ENCODE measurements around the gene STK17A.
"Not testable (repeated sequence)": the region's sequence is repeated elsewhere in the genome, so short reads cannot be mapped to it uniquely, and the experiment has no call there.

The STK17A gene

GRCh38 chr7:43576241-43576640 lies 6.7 kb upstream of the STK17A start:
- no peak overlapping the region for H3K4me3 ChIP-seq (replicated peaks; ENCODE audit: low read depth, low read length)
- DNase-seq (ENCODE audit: extremely low read depth, low read depth) = no peak
- no peak for TF ChIP-seq CTCF (IDR thresholded peaks at IDR 0.05; ENCODE audit: low read depth, low read length, missing control alignments)

GRCh38 chr7:43577485-43577951 lies 5.4 kb upstream of the STK17A start:
- TF ChIP-seq CTCF (IDR thresholded peaks at IDR 0.05; ENCODE audit: low read depth, low read length, missing control alignments) = no peak
- H3K4me3 ChIP-seq (replicated peaks; ENCODE audit: low read depth, low read length) = no peak overlapping the region
- DNase-seq (ENCODE audit: extremely low read depth, low read depth) = peak; percentile 49

- no peak for DNase-seq (ENCODE audit: extremely low read depth, low read depth)
These were observed 701 bp downstream of the STK17A start for GRCh38 chr7:43583424-43584194.

GRCh38 chr7:43584195-43584586 lies 1.3 kb downstream of the STK17A start:
- no peak for DNase-seq (ENCODE audit: extremely low read depth, low read depth)

More at GRCh38 chr7:43583424-43584194, 701 bp downstream of the STK17A start:
- TF ChIP-seq CTCF (IDR thresholded peaks at IDR 0.05; ENCODE audit: low read depth, low read length, missing control alignments) = no peak
- H3K4me3 ChIP-seq (replicated peaks; ENCODE audit: low read depth, low read length) = peak overlapping the region; percentile 85

GRCh38 chr7:43584733-43585132 lies 1.8 kb downstream of the STK17A start:
- peak overlapping the region; percentile 85 for H3K4me3 ChIP-seq (replicated peaks; ENCODE audit: low read depth, low read length)
- not testable (repeated sequence) for DNase-seq (ENCODE audit: extremely low read depth, low read depth)

More at GRCh38 chr7:43584195-43584586, 1.3 kb downstream of the STK17A start:
- H3K4me3 ChIP-seq (replicated peaks; ENCODE audit: low read depth, low read length) = peak overlapping the region; percentile 85
- no peak for TF ChIP-seq CTCF (IDR thresholded peaks at IDR 0.05; ENCODE audit: low read depth, low read length, missing control alignments)

GRCh38 chr7:43585562-43585961 lies 2.7 kb downstream of the STK17A start:
- H3K4me3 ChIP-seq (replicated peaks; ENCODE audit: low read depth, low read length) = peak overlapping the region; percentile 85
- no peak for DNase-seq (ENCODE audit: extremely low read depth, low read depth)

More at GRCh38 chr7:43585562-43585961, 2.7 kb downstream of the STK17A start:
- no peak for TF ChIP-seq CTCF (IDR thresholded peaks at IDR 0.05; ENCODE audit: low read depth, low read length, missing control alignments)
